HEK293 (cell line): ENCODE data around the gene MPO.

Experiments
- CTCF ChIA-PET: fragments of 350-600 bp; formaldehyde crosslinking; extraction: SDS; loops from one replicate; lab custom pipeline; 2021; ENCODE audit warnings: antibody characterized with exemption; lab: Yijun Ruan, JAX
- POLR2A ChIA-PET: fragments of 300-600 bp; formaldehyde crosslinking; extraction: SDS; loops from one replicate; lab custom pipeline; 2020; ENCODE audit warnings: antibody characterized with exemption, inconsistent platforms; lab: Yijun Ruan, JAX
- H3K27ac ChIP-seq: fragments of 200-500 bp; sonication (Bioruptor generic); 2 replicates; pipeline ENCODE4 v1.5.1; 2014; ENCODE audit warnings: low read depth, low read length, control low read depth, inconsistent platforms; ENCODE audit errors: extremely low read depth
- H3K36me3 ChIP-seq, 2 experiments: fragments of 200-500 bp in 1 of 2; sonication (Bioruptor generic) in 1 of 2; 1 replicate in 1 of 2; 2 replicates in 1 of 2; pipeline ENCODE4 v1.5.1; 2014 to 2017; ENCODE audit warnings: inconsistent platforms in 2 of 2, low read length in 2 of 2; ENCODE audit not compliant: control insufficient read depth in 2 of 2, insufficient read depth in 1 of 2
- H3K4me1 ChIP-seq: fragments of 200-500 bp; sonication (Bioruptor generic); 2 replicates; pipeline ENCODE4 v1.5.1; 2014; ENCODE audit warnings: mild to moderate bottlenecking, low read length, inconsistent platforms; ENCODE audit not compliant: control insufficient read depth, insufficient read depth
- H3K4me3 ChIP-seq: 2 replicates; pipeline ENCODE4 v1.5.1; 2011; ENCODE audit warnings: low read depth, mild to moderate bottlenecking, control low read depth, low read length, moderate library complexity
- H3K9me3 ChIP-seq: fragments of 200-500 bp; sonication (Bioruptor generic); 2 replicates; pipeline ENCODE4 v1.5.1; 2014; ENCODE audit warnings: low read depth, low read length, inconsistent platforms; ENCODE audit not compliant: control insufficient read depth, insufficient read depth
- INSM2 ChIP-seq: fragments of 450-650 bp; formaldehyde crosslinking; IDR thresholded peaks from 2 replicates; pipeline ENCODE4 v1.5.1; 2016; ENCODE audit warnings: missing biosample characterization, missing genetic modification characterization
- KLF16 ChIP-seq: fragments of 450-650 bp; formaldehyde crosslinking; IDR thresholded peaks from 2 replicates; pipeline ENCODE4 v1.5.1; 2017; ENCODE audit warnings: missing biosample characterization, missing genetic modification characterization
- MYNN ChIP-seq: fragments of 450-650 bp; formaldehyde crosslinking; IDR thresholded peaks from 2 replicates; pipeline ENCODE4 v1.5.1; 2016; ENCODE audit warnings: missing biosample characterization, missing genetic modification characterization, borderline replicate concordance
- OVOL3 ChIP-seq: fragments of 450-650 bp; formaldehyde crosslinking; IDR thresholded peaks from 2 replicates; pipeline ENCODE4 v1.5.1; 2016; ENCODE audit warnings: missing biosample characterization, missing genetic modification characterization
- PBX3 ChIP-seq: sonication (generic); formaldehyde crosslinking; IDR thresholded peaks from 2 replicates; pipeline ENCODE4 v1.8.1; 2022; ENCODE audit warnings: mild to moderate bottlenecking, moderate library complexity, missing genetic modification reagents
- PRDM10 ChIP-seq: fragments of 450-650 bp; formaldehyde crosslinking; IDR thresholded peaks from 2 replicates; pipeline ENCODE4 v1.5.1; 2016; ENCODE audit warnings: missing biosample characterization, missing genetic modification characterization
- PRDM6 ChIP-seq: fragments of 450-650 bp; formaldehyde crosslinking; IDR thresholded peaks from 2 replicates; pipeline ENCODE4 v1.5.1; 2017; ENCODE audit warnings: missing biosample characterization, missing genetic modification characterization
- RBAK ChIP-seq: fragments of 450-650 bp; formaldehyde crosslinking; IDR thresholded peaks from 2 replicates; pipeline ENCODE4 v1.5.1; 2016; ENCODE audit warnings: missing biosample characterization, missing genetic modification characterization
- SETDB1 ChIP-seq: IDR thresholded peaks from one replicate; pipeline ENCODE4 v1.6.1; 2017; ENCODE audit warnings: mild to moderate bottlenecking, low read length, moderate library complexity, mixed read lengths; ENCODE audit not compliant: insufficient read length
- WT1 ChIP-seq: fragments of 450-650 bp; formaldehyde crosslinking; IDR thresholded peaks from 2 replicates; pipeline ENCODE4 v1.5.1; 2016; ENCODE audit warnings: missing biosample characterization, missing genetic modification characterization
- ZFP69B ChIP-seq: fragments of 450-650 bp; formaldehyde crosslinking; IDR thresholded peaks from 2 replicates; pipeline ENCODE4 v1.5.1; 2016; ENCODE audit warnings: missing biosample characterization, missing genetic modification characterization
- ZNF10 ChIP-seq: fragments of 450-650 bp; formaldehyde crosslinking; IDR thresholded peaks from 2 replicates; pipeline ENCODE4 v1.5.1; 2017; ENCODE audit warnings: missing biosample characterization, missing genetic modification characterization
- ZNF148 ChIP-seq: fragments of 450-650 bp; formaldehyde crosslinking; IDR thresholded peaks from 2 replicates; pipeline ENCODE4 v1.5.0; 2017; ENCODE audit warnings: missing biosample characterization, missing genetic modification characterization, borderline replicate concordance
- ZNF18 ChIP-seq: fragments of 450-650 bp; formaldehyde crosslinking; IDR thresholded peaks from 2 replicates; pipeline ENCODE4 v1.5.1; 2016; ENCODE audit warnings: missing biosample characterization, missing genetic modification characterization

MPO gene

GRCh38 chr17:58246104-58246740 lies 34.5 kb downstream of the MPO start:
- no peaks in the 10 kb centered on the region for H3K4me1 ChIP-seq
- no peak overlapping the region for H3K27ac ChIP-seq
- POLR2A ChIA-PET: no interaction called here
- H3K4me3 ChIP-seq: no peak overlapping the region
- TF ChIP-seq PRDM10 (tag by site-specific recombination) (peak; percentile 73), ZNF18 (no peak), WT1 (tag by site-specific recombination) (no peak)
- CTCF ChIA-PET: interaction anchor here (0.7 kb wide), 1 partner anchor 92 kb away, joined by 4 read pairs; no protein-coding TSS in a partner anchor
- H3K36me3 ChIP-seq: no peaks in the 10 kb centered on the region
- no peaks in the 10 kb centered on the region for H3K9me3 ChIP-seq

GRCh38 chr17:58245428-58246103 lies 35.2 kb downstream of the MPO start:
- Histone ChIP-seq H3K27ac (no peak overlapping the region), H3K4me1 (no peaks in the 10 kb centered on the region), H3K4me3 (no peak overlapping the region), H3K36me3 (no peaks in the 10 kb centered on the region), H3K9me3 (no peaks in the 10 kb centered on the region)
- peak; percentile 42; the same call in 1 of the 2 replicates for TF ChIP-seq ZFP69B
- no peak for TF ChIP-seq PBX3 (CRISPR knock-in tag)
- TF ChIP-seq ZNF148 (tag by site-specific recombination): no peak
- POLR2A ChIA-PET: no interaction called here
- CTCF ChIA-PET: interaction anchor here (0.6 kb wide), 1 partner anchor 71 kb away, joined by 3 read pairs; no protein-coding TSS in a partner anchor

GRCh38 chr17:58244963-58245362 lies 35.8 kb downstream of the MPO start:
- Histone ChIP-seq H3K4me3 (no peak overlapping the region), H3K36me3 (no peaks in the 10 kb centered on the region), H3K4me1 (no peaks in the 10 kb centered on the region), H3K27ac (no peak overlapping the region), H3K9me3 (no peaks in the 10 kb centered on the region)
- ChIA-PET POLR2A (no interaction called here), CTCF (interaction anchor here (0.6 to 0.7 kb wide), 3 partner anchors 34 to 297 kb away, joined by 3 read pairs; no protein-coding TSS in a partner anchor)
- no peak for TF ChIP-seq INSM2 (tag by site-specific recombination)
- TF ChIP-seq ZNF10 (tag by site-specific recombination): no peak
- TF ChIP-seq OVOL3: no peak
- no peak for TF ChIP-seq ZFP69B
- no peak for TF ChIP-seq PRDM6 (tag by site-specific recombination)
- TF ChIP-seq MYNN (tag by site-specific recombination): no peak
- no peak for TF ChIP-seq KLF16 (tag by site-specific recombination)
- TF ChIP-seq RBAK (tag by site-specific recombination): no peak
- no peak for TF ChIP-seq SETDB1
